OCI-LY7 (cell line): ENCODE measurements around the gene HEG1. TPM values are rescaled to one million over a fixed set of nuclear protein-coding genes. Genes with fewer than 3 reads are reported as not detected.

Source experiments
- BruUV-seq: library from RNA; stranded (reverse); fragments of 400-500 nt; replicated peaks from 2 replicates; lab custom pipeline; 2021; lab: Mats Ljungman, UMichigan
- CTCF ChIA-PET: fragments of 300-600 bp; sonication (Branson Sonifier 250); formaldehyde crosslinking; loops from one replicate; lab custom pipeline; 2022; ENCODE audit warnings: antibody characterized with exemption; ENCODE audit not compliant: unreplicated experiment; lab: Charles Lee
- POLR2A ChIA-PET: fragments of 300-600 bp; sonication (Branson Sonifier 250); formaldehyde crosslinking; loops from one replicate; lab custom pipeline; 2022; ENCODE audit warnings: antibody characterized with exemption; lab: Charles Lee
- DNase-seq: peaks from one replicate; pipeline ENCODE4 v3.0.0-alpha.2; 2015; ENCODE audit warnings: low spot score
- H2AFZ ChIP-seq: fragments of 200-600 bp; sonication (generic), shearing (Covaris generic); 2 replicates; pipeline ENCODE4 v1.6.1; 2014; ENCODE audit warnings: mild to moderate bottlenecking, antibody characterized with exemption, low read length, moderate library complexity
- H3K27ac ChIP-seq: fragments of 200-600 bp; sonication (generic); 2 replicates; pipeline ENCODE4 v1.5.1; 2014; ENCODE audit warnings: mixed run types, low read depth, mild to moderate bottlenecking, moderate library complexity, low read length, inconsistent platforms; ENCODE audit not compliant: poor library complexity, severe bottlenecking
- H3K36me3 ChIP-seq: fragments of 200-600 bp; sonication (generic); 2 replicates; pipeline ENCODE4 v1.6.1; 2014; ENCODE audit warnings: mild to moderate bottlenecking, antibody characterized with exemption, low read length, moderate library complexity, mixed read lengths; ENCODE audit not compliant: insufficient read depth
- H3K4me1 ChIP-seq: fragments of 200-600 bp; sonication (generic); 2 replicates; pipeline ENCODE4 v1.5.1; 2014; ENCODE audit warnings: mild to moderate bottlenecking, low read length; ENCODE audit not compliant: insufficient read depth, poor library complexity, severe bottlenecking
- H3K4me2 ChIP-seq: fragments of 200-600 bp; sonication (generic); 2 replicates; pipeline ENCODE4 v1.6.1; 2014; ENCODE audit warnings: mild to moderate bottlenecking, low read length
- H3K4me3 ChIP-seq: fragments of 200-600 bp; sonication (generic); 2 replicates; pipeline ENCODE4 v1.5.1; 2014; ENCODE audit warnings: mild to moderate bottlenecking, low read depth, low read length; ENCODE audit not compliant: poor library complexity, severe bottlenecking
- H3K79me2 ChIP-seq: fragments of 200-600 bp; sonication (generic); 2 replicates; pipeline ENCODE4 v1.6.1; 2016; ENCODE audit warnings: low read depth, mild to moderate bottlenecking, low read length, moderate library complexity, mixed read lengths; ENCODE audit not compliant: insufficient read depth
- H3K9me2 ChIP-seq: fragments of 200-600 bp; sonication (generic); 2 replicates; pipeline ENCODE4 v1.6.1; 2016; ENCODE audit warnings: mild to moderate bottlenecking, low read length, mixed read lengths; ENCODE audit not compliant: insufficient read depth
- H3K9me3 ChIP-seq: fragments of 200-600 bp; sonication (generic); 2 replicates; pipeline ENCODE4 v1.6.1; 2014; ENCODE audit warnings: mild to moderate bottlenecking, mixed run types, low read length, mixed read lengths
- H4K20me1 ChIP-seq: fragments of 200-600 bp; sonication (generic); 2 replicates; pipeline ENCODE4 v1.6.1; 2014; ENCODE audit warnings: mild to moderate bottlenecking, antibody characterized with exemption, low read length, moderate library complexity, mixed read lengths; ENCODE audit not compliant: insufficient read depth
- CTCF ChIP-seq: fragments of 200-600 bp; sonication (generic); conservative IDR thresholded peaks from 2 replicates; pipeline ENCODE4 v1.5.1; 2014; ENCODE audit warnings: mild to moderate bottlenecking, antibody characterized with exemption, low read length, moderate library complexity, mixed read lengths
- EZH2phosphoT487 ChIP-seq: fragments of 200-600 bp; sonication (generic); IDR thresholded peaks from 2 replicates; pipeline ENCODE4 v1.6.1; 2018; ENCODE audit warnings: low read depth, borderline replicate concordance, mild to moderate bottlenecking, mixed run types, antibody characterized with exemption, low read length, moderate library complexity, mixed read lengths
- intact Hi-C: fragments of 100-400 bp; cut with micrococcal nuclease; formaldehyde crosslinking; loops from one replicate; pipeline ENCODE4 v1.10.0; 2022; ENCODE audit not compliant: unreplicated experiment
- total RNA-seq, 2 experiments: library from RNA; depleted of rRNA in 1 of 2; stranded (reverse); fragments of >200 nt in 1 of 2; shearing (Covaris generic) in 1 of 2; gene quantifications; 2 replicates each; pipeline ENCODE4 v1.2.3, GENCODE V29; 2014 to 2022

Gene HEG1
- total RNA-seq, 2 experiments from 2014 or later: 2.4 to 6.0 TPM

DNA sequence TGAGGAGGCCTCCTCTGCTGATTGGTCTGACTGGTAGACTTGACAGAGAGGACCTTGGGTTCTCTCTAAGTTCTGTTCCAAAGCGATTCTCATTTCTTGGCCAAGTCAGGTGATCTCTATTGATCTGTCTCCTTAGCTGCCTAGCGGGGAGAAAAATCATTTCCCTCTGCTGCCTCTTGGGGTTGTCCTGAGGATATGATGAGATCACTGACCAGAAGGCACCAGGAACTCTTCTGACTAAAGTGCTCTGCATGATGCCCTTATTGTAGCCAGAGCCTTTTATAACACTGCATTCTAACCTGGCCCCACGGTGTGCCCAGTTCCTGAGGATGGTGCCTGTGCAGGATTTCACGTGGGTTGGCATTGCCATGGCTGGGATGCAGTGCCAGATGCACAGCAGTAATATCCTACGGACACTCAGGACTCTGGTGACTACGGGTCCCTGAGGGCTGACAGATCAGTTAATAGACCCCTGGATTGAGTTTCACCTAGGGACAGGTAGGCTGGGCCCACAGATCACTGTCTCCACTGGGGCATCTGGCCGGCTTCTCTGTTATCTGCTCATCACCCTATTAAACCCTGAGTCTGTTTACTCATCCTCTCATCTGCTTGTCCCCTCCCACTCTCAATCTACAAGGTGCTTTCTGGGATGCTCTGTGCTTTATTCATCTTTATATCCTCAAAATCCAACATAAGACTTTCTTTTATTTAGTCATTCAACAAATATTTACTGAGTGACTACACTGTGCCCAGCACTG, 3.9 kb upstream of the HEG1 start:
- ChIA-PET CTCF (no interaction called here), POLR2A (interaction anchor here (0.8 kb wide), 1 partner anchor 365 kb away, joined by 3 read pairs; no protein-coding TSS in a partner anchor)
- no peak for DNase-seq
- no peaks in the 10 kb centered on the region for H3K9me2 ChIP-seq
- BruUV-seq: no TSS peak
- no peaks in the 10 kb centered on the region for H3K79me2 ChIP-seq
- TF ChIP-seq EZH2phosphoT487 (no peak), CTCF (no peak)
- no peak overlapping the region for H3K27ac ChIP-seq
- H3K4me1 ChIP-seq: peaks cover 9% of the 10 kb centered on the region
- no peaks in the 10 kb centered on the region for H3K36me3 ChIP-seq
- H3K9me3 ChIP-seq: no peaks in the 10 kb centered on the region
- no peak overlapping the region for H3K4me3 ChIP-seq
- intact Hi-C loops: loop anchor here (10.0 kb wide), 1 partner anchor 535 kb away; the partner anchor contains the start of gene OSBPL11
- H4K20me1 ChIP-seq: no peaks in the 10 kb centered on the region
- no peak overlapping the region for H3K4me2 ChIP-seq
- H2AFZ ChIP-seq: no peak overlapping the region

GRCh38 chr3:125058959-125059358, 3.2 kb upstream of the HEG1 start:
- H3K4me2 ChIP-seq: no peak overlapping the region
- no peak overlapping the region for H3K4me3 ChIP-seq
- no peak for DNase-seq
- no peaks in the 10 kb centered on the region for H3K36me3 ChIP-seq
- H4K20me1 ChIP-seq: no peaks in the 10 kb centered on the region
- POLR2A ChIA-PET: interaction anchor here (0.8 kb wide), 1 partner anchor 365 kb away, joined by 3 read pairs; no protein-coding TSS in a partner anchor
- CTCF ChIA-PET: no interaction called here
- intact Hi-C loops: loop anchor here (10.0 kb wide), 1 partner anchor 536 kb away; the partner anchor contains the start of gene OSBPL11
- H3K9me3 ChIP-seq: no peaks in the 10 kb centered on the region
- H3K4me1 ChIP-seq: peaks cover 9% of the 10 kb centered on the region
- H3K27ac ChIP-seq: no peak overlapping the region
- H3K9me2 ChIP-seq: no peaks in the 10 kb centered on the region
- H2AFZ ChIP-seq: no peak overlapping the region
- TF ChIP-seq EZH2phosphoT487 (no peak), CTCF (no peak)
- no peaks in the 10 kb centered on the region for H3K79me2 ChIP-seq
- BruUV-seq: no TSS peak

GRCh38 chr3:125058529-125058928, 2.7 kb upstream of the HEG1 start:
- DNase-seq: no peak

More at GRCh38 chr3:125058529-125058928, 2.7 kb upstream of the HEG1 start:
- H2AFZ ChIP-seq: no peak overlapping the region
- no peaks in the 10 kb centered on the region for H3K9me2 ChIP-seq
- no peak overlapping the region for H3K4me3 ChIP-seq
- peaks cover 9% of the 10 kb centered on the region for H3K4me1 ChIP-seq
- H3K4me2 ChIP-seq: no peak overlapping the region
- H3K36me3 ChIP-seq: no peaks in the 10 kb centered on the region
- no TSS peak for BruUV-seq
- H3K27ac ChIP-seq: no peak overlapping the region
- no peaks in the 10 kb centered on the region for H3K9me3 ChIP-seq
- no peaks in the 10 kb centered on the region for H4K20me1 ChIP-seq
- POLR2A ChIA-PET: interaction anchor here (0.8 kb wide), 1 partner anchor 366 kb away, joined by 3 read pairs; no protein-coding TSS in a partner anchor
- CTCF ChIA-PET: no interaction called here
- intact Hi-C loops: loop anchor here (10.0 kb wide), 1 partner anchor 536 kb away; the partner anchor contains the start of gene OSBPL11
- no peaks in the 10 kb centered on the region for H3K79me2 ChIP-seq
- TF ChIP-seq CTCF (no peak), EZH2phosphoT487 (no peak)
